Measurements from ENCODE around the gene CYLD.

DNA sequence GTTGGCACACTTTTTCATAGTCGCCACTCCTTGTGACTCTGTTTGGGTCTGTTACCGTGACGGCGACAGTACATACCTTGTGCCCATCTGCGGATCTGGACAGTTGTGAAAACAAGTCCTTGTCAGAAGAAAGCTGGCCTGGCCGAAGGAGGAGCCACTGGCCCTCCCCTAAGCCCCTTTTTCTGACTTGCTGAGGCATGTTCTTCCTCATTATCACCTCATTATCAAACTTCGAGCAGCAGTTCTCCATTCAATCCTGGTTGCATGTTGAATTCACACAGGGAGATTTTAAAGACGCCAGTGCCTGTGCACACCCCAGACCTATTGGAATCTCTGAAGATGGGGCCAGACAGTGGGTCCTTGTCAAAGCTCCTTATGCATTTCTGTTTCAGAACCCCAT, 61.1 kb downstream of the CYLD start:
- TF ChIP-seq EP300 (IDR thresholded peaks at IDR 0.05; ENCODE audit: low read depth) (no peak), POLR2A (IDR thresholded peaks at IDR 0.05) (no peak), POLR2AphosphoS5 (IDR thresholded peaks at IDR 0.05) (no peak)
- TF ChIP-seq, protein P1, sequence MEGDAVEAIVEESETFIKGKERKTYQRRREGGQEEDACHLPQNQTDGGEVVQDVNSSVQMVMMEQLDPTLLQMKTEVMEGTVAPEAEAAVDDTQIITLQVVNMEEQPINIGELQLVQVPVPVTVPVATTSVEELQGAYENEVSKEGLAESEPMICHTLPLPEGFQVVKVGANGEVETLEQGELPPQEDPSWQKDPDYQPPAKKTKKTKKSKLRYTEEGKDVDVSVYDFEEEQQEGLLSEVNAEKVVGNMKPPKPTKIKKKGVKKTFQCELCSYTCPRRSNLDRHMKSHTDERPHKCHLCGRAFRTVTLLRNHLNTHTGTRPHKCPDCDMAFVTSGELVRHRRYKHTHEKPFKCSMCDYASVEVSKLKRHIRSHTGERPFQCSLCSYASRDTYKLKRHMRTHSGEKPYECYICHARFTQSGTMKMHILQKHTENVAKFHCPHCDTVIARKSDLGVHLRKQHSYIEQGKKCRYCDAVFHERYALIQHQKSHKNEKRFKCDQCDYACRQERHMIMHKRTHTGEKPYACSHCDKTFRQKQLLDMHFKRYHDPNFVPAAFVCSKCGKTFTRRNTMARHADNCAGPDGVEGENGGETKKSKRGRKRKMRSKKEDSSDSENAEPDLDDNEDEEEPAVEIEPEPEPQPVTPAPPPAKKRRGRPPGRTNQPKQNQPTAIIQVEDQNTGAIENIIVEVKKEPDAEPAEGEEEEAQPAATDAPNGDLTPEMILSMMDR (IDR thresholded peaks at IDR 0.05), result no peak

Measured in transverse colon (tissue), 4 donors.